Measurements from ENCODE around the gene MAML2.

- TF ChIP-seq POLR2A (IDR thresholded peaks at IDR 0.05) = no peak
- no peak for TF ChIP-seq CTCF (IDR thresholded peaks at IDR 0.05)
These were observed 236.3 kb downstream of the MAML2 start for GRCh38 chr11:96106645-96107044.
